Karpas-422 (cell line): ENCODE measurements around the gene VPS13D. TPM values are rescaled to one million over a fixed set of nuclear protein-coding genes. Genes with fewer than 3 reads are reported as not detected.

Experiments used
- DNase-seq: peaks from one replicate; pipeline ENCODE4 v3.0.0-alpha.2; 2015
- H2AFZ ChIP-seq: fragments of 200-600 bp; sonication (generic); 2 replicates; pipeline ENCODE4 v1.6.1; 2014; ENCODE audit warnings: antibody characterized with exemption, low read length, mixed read lengths
- H3K27ac ChIP-seq: fragments of 200-600 bp; sonication (generic); 2 replicates; pipeline ENCODE4 v1.5.1; 2014; ENCODE audit warnings: mild to moderate bottlenecking, low read length, moderate library complexity
- H3K27me3 ChIP-seq: fragments of 200-600 bp; sonication (generic); 2 replicates; pipeline ENCODE4 v1.6.1; 2014; ENCODE audit warnings: low read length, mixed read lengths
- H3K36me3 ChIP-seq: fragments of 200-600 bp; sonication (generic); 2 replicates; pipeline ENCODE4 v1.6.1; 2014; ENCODE audit warnings: low read length, mixed read lengths; ENCODE audit not compliant: insufficient read depth
- H3K4me1 ChIP-seq: fragments of 200-600 bp; sonication (generic); 2 replicates; pipeline ENCODE4 v1.6.1; 2014; ENCODE audit warnings: mild to moderate bottlenecking, low read length, mixed read lengths
- H3K4me2 ChIP-seq: fragments of 200-600 bp; sonication (generic); 2 replicates; pipeline ENCODE4 v1.6.1; 2014; ENCODE audit warnings: low read length, low read depth, mild to moderate bottlenecking; ENCODE audit not compliant: poor library complexity, severe bottlenecking
- H3K4me3 ChIP-seq: fragments of 200-600 bp; sonication (generic); 2 replicates; pipeline ENCODE4 v1.5.1; 2014; ENCODE audit warnings: mild to moderate bottlenecking, antibody characterized with exemption, low read length, mixed read lengths
- H3K79me2 ChIP-seq: fragments of 200-600 bp; sonication (generic); 2 replicates; pipeline ENCODE4 v1.6.1; 2014; ENCODE audit warnings: mild to moderate bottlenecking, low read length, mixed read lengths
- H3K9ac ChIP-seq: fragments of 200-600 bp; sonication (generic); 2 replicates; pipeline ENCODE4 v1.6.0; 2014; ENCODE audit warnings: low read length
- H3K9me2 ChIP-seq: fragments of 200-600 bp; sonication (generic), shearing (Covaris generic); replicated peaks from 2 replicates; pipeline ENCODE4 v1.6.0; 2014; ENCODE audit warnings: mild to moderate bottlenecking, low read length, moderate library complexity; ENCODE audit not compliant: insufficient read depth
- H3K9me3 ChIP-seq: fragments of 300-700, 200-600 bp; sonication (generic); 2 replicates; pipeline ENCODE4 v1.6.1; 2014; ENCODE audit warnings: low read length, mixed read lengths
- H4K20me1 ChIP-seq: fragments of 200-600 bp; sonication (generic); 2 replicates; pipeline ENCODE4 v1.6.1; 2014; ENCODE audit warnings: mild to moderate bottlenecking, antibody characterized with exemption, low read length, low read depth; ENCODE audit not compliant: insufficient read depth
- total RNA-seq: library from RNA; depleted of rRNA; stranded (reverse); fragments of >200 nt; shearing (Covaris generic); gene quantifications from 2 replicates; pipeline ENCODE4 v1.2.3, GENCODE V29; 2014; ENCODE audit warnings: low replicate concordance

VPS13D gene
- total RNA-seq, 1 experiment from 2014 or later: 36.2 TPM

DNA sequence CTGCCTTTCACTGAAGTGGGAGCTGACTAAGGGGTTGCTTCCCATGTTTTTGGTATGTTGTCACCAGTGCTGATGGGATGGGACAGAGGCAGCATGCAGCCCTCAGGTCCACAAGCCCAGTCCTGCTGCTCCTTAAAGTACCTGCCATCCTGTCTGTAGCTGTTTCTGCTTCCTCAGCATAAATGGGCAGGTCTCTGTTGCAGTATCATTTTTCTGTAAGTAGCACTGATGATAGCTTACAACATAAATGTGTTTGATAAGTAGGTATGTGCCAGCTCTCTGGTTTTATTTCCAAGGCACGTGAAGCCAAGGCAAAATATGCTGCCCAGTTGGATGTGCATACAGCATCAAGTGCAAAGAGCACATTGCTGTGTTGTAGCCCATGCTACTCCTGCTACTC is 173.0 kb downstream of the VPS13D start:
- peaks cover 5% of the 10 kb centered on the region; the same call in 1 of the 2 replicates for H3K36me3 ChIP-seq
- no peak for DNase-seq

DNA sequence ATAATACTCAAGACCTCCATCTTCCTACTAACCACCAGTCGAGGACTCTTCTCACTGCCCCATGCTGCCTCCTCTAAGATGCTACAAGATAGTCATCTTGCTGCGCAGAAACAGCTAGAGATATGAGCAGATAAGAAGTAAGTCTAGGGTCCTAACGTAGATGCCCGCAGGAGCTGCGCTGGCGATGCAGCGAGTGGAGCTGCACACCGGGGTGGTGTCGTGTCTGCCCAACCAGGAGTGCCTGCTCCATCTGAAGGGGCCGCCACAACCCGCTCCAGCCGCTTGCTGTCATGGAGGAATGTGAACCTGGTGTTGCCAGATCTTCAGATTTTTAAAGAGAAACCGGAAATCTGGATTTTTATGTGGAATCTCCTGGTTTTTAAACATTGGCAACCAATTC is 175.1 kb downstream of the VPS13D start:
- peaks cover 5% of the 10 kb centered on the region; the same call in 1 of the 2 replicates for H3K36me3 ChIP-seq
- no peaks in the 10 kb centered on the region for H3K9me2 ChIP-seq
- no peak overlapping the region for H3K4me3 ChIP-seq
- H3K79me2 ChIP-seq: no peaks in the 10 kb centered on the region
- no peak overlapping the region for H3K4me2 ChIP-seq
- no peaks in the 10 kb centered on the region for H3K4me1 ChIP-seq
- H3K9ac ChIP-seq: no peak overlapping the region
- H4K20me1 ChIP-seq: no peaks in the 10 kb centered on the region
- no peaks in the 10 kb centered on the region for H3K9me3 ChIP-seq
- H3K27ac ChIP-seq: no peak overlapping the region
- DNase-seq: no peak
- no peaks in the 10 kb centered on the region for H3K27me3 ChIP-seq
- H2AFZ ChIP-seq: no peak overlapping the region

More for the DNA sequence above, 173.0 kb downstream of the VPS13D start:
- H3K27ac ChIP-seq: no peak overlapping the region
- no peaks in the 10 kb centered on the region for H4K20me1 ChIP-seq
- H3K9me3 ChIP-seq: no peaks in the 10 kb centered on the region
- H2AFZ ChIP-seq: no peak overlapping the region
- no peaks in the 10 kb centered on the region for H3K9me2 ChIP-seq
- no peak overlapping the region for H3K4me2 ChIP-seq
- no peaks in the 10 kb centered on the region for H3K4me1 ChIP-seq
- H3K9ac ChIP-seq: no peak overlapping the region
- no peaks in the 10 kb centered on the region for H3K27me3 ChIP-seq
- H3K79me2 ChIP-seq: no peaks in the 10 kb centered on the region
- no peak overlapping the region for H3K4me3 ChIP-seq

DNA sequence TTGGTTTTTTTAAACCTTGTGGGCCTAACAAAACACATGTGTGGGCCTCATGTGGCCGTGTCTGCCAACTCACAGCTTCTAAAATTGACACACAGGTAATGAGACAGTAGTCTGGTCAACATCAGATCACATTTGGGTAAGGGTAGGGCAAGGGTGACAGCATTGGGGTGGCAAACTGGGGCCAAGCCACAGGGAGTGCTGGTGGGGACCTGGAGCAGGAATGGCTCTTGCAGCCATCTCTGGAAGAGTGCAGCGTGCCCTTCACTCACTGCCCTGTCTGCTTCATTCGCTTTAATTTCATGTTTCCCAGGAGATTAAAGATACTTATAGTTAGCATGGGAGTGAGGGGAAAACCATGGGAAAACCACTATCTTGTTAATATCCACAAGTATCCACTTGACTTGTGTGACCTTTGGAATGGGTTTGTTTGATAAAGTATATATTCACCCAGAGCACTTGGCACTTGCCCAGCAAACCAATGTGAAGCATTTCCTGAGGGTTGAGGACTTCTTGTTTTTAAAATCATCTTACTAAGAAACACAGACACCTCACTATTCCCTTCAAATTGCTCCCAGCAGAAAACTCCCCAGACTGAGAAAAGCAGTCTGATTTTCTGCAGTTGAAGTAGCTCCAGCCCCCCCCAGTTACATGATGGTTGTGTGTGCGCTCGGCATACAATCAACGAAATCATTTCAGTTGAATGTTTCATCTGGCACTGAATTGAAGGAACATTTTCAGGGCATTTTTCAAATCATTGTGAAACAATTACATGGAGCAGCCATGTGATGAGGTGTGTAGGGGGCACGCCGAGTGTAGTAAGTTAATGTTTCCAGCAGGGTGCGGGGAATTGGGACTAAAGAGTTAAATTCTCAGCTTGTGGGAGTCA is 175.7 kb downstream of the VPS13D start:
- H3K4me3 ChIP-seq: no peak overlapping the region
- no peak overlapping the region for H2AFZ ChIP-seq
- no peaks in the 10 kb centered on the region for H3K4me1 ChIP-seq
- no peak overlapping the region for H3K4me2 ChIP-seq
- no peaks in the 10 kb centered on the region for H3K9me3 ChIP-seq
- no peaks in the 10 kb centered on the region for H3K9me2 ChIP-seq
- no peaks in the 10 kb centered on the region for H4K20me1 ChIP-seq
- H3K36me3 ChIP-seq: peaks cover 5% of the 10 kb centered on the region; the same call in 1 of the 2 replicates
- no peak overlapping the region for H3K27ac ChIP-seq
- no peaks in the 10 kb centered on the region for H3K27me3 ChIP-seq
- H3K9ac ChIP-seq: no peak overlapping the region
- DNase-seq: no peak
- H3K79me2 ChIP-seq: no peaks in the 10 kb centered on the region

DNA sequence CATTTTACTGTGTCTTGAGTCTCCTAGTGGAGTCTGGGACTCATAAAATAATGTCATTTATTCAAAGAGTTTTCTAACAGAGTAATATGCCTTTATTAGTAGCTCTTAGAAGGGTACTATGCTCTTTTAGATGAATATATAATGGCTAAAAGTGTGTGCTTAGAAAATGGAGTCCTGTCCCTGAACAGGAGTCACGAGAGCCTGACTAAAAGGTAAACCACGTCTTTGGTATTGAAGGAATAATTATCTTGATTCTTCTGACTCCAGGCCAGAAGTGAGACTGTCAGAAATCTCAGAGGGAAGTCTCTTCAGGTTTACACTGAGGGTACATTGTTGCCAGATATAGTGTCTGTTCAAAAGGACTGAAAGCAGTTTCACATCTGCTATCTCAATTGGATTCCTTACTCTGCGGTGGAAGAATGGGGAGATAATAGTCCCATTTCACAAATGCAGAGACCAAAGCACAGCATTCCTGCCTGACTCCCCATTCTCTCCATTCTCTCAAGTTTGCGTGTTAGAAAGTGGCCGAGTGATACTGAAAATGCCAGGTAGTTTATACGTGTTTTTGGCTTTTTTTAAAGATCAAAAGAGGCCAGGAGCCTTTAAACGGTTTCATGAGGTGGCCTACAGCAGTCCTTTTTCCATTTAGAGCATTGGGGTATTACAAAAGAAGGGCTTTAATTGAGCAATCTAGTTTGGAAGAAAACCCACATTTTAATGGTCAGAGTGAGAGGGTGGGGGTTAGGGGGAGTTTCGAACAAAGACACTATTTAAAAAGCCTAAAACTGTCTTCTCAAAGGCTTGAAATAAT is 176.6 kb downstream of the VPS13D start:
- Histone ChIP-seq H2AFZ (no peak overlapping the region), H3K9me3 (no peaks in the 10 kb centered on the region), H3K4me1 (no peaks in the 10 kb centered on the region), H3K36me3 (peaks cover 5% of the 10 kb centered on the region; the same call in 1 of the 2 replicates), H3K9me2 (no peaks in the 10 kb centered on the region), H4K20me1 (no peaks in the 10 kb centered on the region), H3K9ac (no peak overlapping the region), H3K79me2 (no peaks in the 10 kb centered on the region), H3K4me2 (no peak overlapping the region), H3K27me3 (no peaks in the 10 kb centered on the region), H3K4me3 (no peak overlapping the region), H3K27ac (no peak overlapping the region)
- no peak for DNase-seq

DNA sequence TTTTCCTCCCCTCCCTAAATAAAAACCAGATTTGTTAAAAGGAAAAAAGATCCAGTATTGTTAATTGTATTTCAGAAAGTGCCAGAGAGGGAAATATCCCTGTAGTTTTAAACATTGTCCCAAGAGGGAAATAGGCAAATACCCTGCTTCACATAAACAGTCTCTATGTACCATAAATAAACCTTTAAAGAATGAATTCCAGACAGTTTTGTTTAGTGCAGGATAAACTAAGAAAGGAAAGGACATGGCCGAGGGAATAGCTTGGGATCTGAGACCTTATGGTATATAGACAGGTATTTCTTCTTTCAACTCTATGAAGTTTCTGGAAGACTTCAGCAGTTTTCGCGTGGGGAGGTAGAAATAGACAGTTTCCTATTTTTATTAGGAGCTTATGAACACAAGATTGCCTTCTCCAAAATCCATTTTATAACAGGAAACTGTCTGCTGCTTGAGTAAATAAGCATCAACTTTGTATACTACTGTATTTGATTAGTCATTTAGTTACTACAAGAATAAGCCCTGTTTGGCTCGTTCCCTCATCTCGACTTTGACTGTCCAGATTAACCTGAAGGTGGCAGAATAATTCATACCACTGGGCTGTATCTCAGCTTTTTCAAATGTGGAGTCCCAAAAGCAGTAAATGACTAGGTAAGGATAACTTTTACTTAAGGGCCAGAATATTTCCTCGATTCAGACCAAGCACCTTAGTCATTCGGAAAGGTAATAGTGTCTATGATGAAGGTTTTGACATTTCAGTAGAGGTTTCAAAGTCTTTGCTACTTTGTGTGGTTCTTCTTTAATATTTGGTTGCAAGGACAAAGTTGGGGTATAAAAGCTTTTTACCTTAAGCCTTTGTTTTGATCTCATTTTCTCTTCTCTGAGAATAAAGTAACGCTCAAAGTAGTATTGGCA is 177.5 kb downstream of the VPS13D start:
- Histone ChIP-seq H3K4me3 (no peak overlapping the region), H3K36me3 (peaks cover 5% of the 10 kb centered on the region; the same call in 1 of the 2 replicates), H3K4me2 (no peak overlapping the region), H3K9me3 (no peaks in the 10 kb centered on the region), H3K27me3 (no peaks in the 10 kb centered on the region), H3K27ac (no peak overlapping the region), H4K20me1 (no peaks in the 10 kb centered on the region), H3K4me1 (no peaks in the 10 kb centered on the region), H3K9ac (no peak overlapping the region), H2AFZ (no peak overlapping the region), H3K9me2 (no peaks in the 10 kb centered on the region), H3K79me2 (no peaks in the 10 kb centered on the region)
- no peak for DNase-seq

DNA sequence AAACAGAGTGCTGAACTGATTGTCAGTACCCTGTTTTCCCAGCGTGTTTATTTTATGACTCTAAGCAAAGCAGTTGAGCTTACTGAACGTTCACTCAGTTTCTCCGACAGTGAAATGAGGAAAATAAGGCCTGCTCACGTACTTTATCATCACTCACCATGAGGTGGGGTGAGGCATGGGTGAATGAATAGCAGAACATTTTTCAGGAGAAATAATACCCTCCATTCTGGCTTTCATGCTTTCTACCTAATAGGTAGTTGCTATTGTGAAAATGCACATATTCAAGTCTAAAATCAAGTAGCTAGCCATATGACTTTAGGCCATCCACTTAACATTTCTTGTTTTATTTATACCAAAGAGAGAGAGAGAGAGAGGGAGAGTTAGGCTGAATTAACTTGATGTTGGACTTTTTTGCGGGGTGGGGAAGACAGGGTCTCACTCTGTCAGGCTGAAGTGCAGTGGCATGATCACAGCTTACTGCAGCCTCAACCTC is 178.2 kb downstream of the VPS13D start:
- Histone ChIP-seq H3K79me2 (no peaks in the 10 kb centered on the region), H3K27me3 (no peaks in the 10 kb centered on the region), H4K20me1 (no peaks in the 10 kb centered on the region), H2AFZ (no peak overlapping the region), H3K4me1 (no peaks in the 10 kb centered on the region), H3K36me3 (peaks cover 5% of the 10 kb centered on the region; the same call in 1 of the 2 replicates), H3K4me2 (no peak overlapping the region), H3K9me3 (no peaks in the 10 kb centered on the region), H3K4me3 (no peak overlapping the region), H3K27ac (no peak overlapping the region), H3K9me2 (no peaks in the 10 kb centered on the region), H3K9ac (no peak overlapping the region)
- DNase-seq: no peak

DNA sequence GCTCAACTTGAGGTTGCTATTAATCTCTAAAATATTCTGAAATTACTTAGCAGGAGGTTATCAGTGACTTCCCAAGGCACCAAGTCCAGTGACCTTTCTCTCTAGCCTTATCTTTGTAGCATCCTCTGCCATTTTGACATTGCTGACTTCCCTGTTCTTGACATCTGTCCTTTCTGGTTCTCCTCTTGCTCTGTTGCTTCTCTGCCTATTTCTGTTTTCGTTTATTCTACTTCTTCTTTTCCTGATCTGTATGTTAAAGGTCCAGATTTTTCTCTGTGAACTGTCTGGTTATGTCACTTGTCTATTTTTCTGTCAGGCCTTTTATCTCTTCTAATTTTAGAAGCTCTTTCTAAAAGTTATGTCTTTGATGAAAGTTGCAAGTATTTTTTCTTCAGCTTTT is 178.8 kb downstream of the VPS13D start:
- Histone ChIP-seq H3K4me3 (no peak overlapping the region), H2AFZ (no peak overlapping the region), H4K20me1 (no peaks in the 10 kb centered on the region), H3K79me2 (no peaks in the 10 kb centered on the region), H3K9me2 (no peaks in the 10 kb centered on the region), H3K4me2 (no peak overlapping the region), H3K36me3 (peaks cover 5% of the 10 kb centered on the region; the same call in 1 of the 2 replicates), H3K9me3 (no peaks in the 10 kb centered on the region), H3K9ac (no peak overlapping the region), H3K27ac (no peak overlapping the region), H3K4me1 (no peaks in the 10 kb centered on the region), H3K27me3 (no peaks in the 10 kb centered on the region)
- no peak for DNase-seq
